B cell (primary cell): ENCODE results near the gene ADAP1. TPM values are rescaled to one million over a fixed set of nuclear protein-coding genes. Genes with fewer than 3 reads are reported as not detected.

Experiments used
- ATAC-seq: fragments of 200-7000 bp; cut with Tn5 transposase; one replicate; pipeline ENCODE4 v1.10.0; 2021; ENCODE audit warnings: low read depth, mild to moderate bottlenecking, moderate number of reproducible peaks, moderate library complexity
- CTCF ChIA-PET: fragments of 350-600 bp; sonication (Branson Sonifier 250); formaldehyde crosslinking; loops from one replicate; lab custom pipeline; 2021; ENCODE audit warnings: antibody characterized with exemption, inconsistent platforms; lab: Charles Lee
- POLR2A ChIA-PET: fragments of 350-600 bp; sonication (Branson Sonifier 250); formaldehyde crosslinking; loops from one replicate; lab custom pipeline; 2021; ENCODE audit warnings: antibody characterized with exemption; lab: Charles Lee
- DNase-seq: peaks from one replicate; pipeline ENCODE4 v3.0.0; 2013
- H2AFZ ChIP-seq: 2 replicates; pipeline ENCODE4 v1.6.1; 2012; ENCODE audit warnings: mild to moderate bottlenecking, low read depth, low read length; ENCODE audit not compliant: insufficient read depth, poor library complexity, severe bottlenecking
- H3K27ac ChIP-seq, 2 donors: 1 replicate in 1 of 2; 2 replicates in 1 of 2; pipeline ENCODE4 v1.5.1; 2012 to 2013; ENCODE audit warnings: low read length in 2 of 2, mild to moderate bottlenecking in 2 of 2, moderate library complexity in 1 of 2
- H3K27me3 ChIP-seq, 4 experiments: fragments of 200-600 bp in 1 of 4; sonication (generic) in 1 of 4; replicated peaks in 1 of 4; 1 replicate in 2 of 4; 2 replicates in 2 of 4; pipeline versions ENCODE4 v1.6.1 to v1.7.0; 2013 to 2016; ENCODE audit warnings: low read length in 3 of 4, mild to moderate bottlenecking in 2 of 4, mixed read lengths in 1 of 4, moderate library complexity in 1 of 4; ENCODE audit not compliant: insufficient read depth in 4 of 4, control insufficient read depth in 3 of 4; ENCODE audit errors: control extremely low read depth in 1 of 4
- H3K36me3 ChIP-seq, 2 experiments: replicated peaks in 1 of 2; 1 replicate in 1 of 2; 2 replicates in 1 of 2; pipeline versions ENCODE4 v1.6.1 to v1.7.1; 2013; ENCODE audit warnings: low read length in 1 of 2; ENCODE audit not compliant: insufficient read depth in 2 of 2, control insufficient read depth in 1 of 2; ENCODE audit errors: control extremely low read depth in 1 of 2, extremely low read depth in 1 of 2
- H3K4me1 ChIP-seq, 2 donors: fragments of 200-600 bp in 1 of 2; sonication (generic) in 1 of 2; 1 replicate in 1 of 2; 2 replicates in 1 of 2; pipeline versions ENCODE4 v1.5.1 to v1.6.1; 2013 to 2017; ENCODE audit warnings: low read length in 2 of 2; ENCODE audit not compliant: control insufficient read depth in 2 of 2, insufficient read depth in 2 of 2
- H3K4me2 ChIP-seq: replicated peaks from 2 replicates; pipeline ENCODE3; 2012; ENCODE audit warnings: mild to moderate bottlenecking, low read depth, low read length; ENCODE audit not compliant: poor library complexity, severe bottlenecking
- H3K4me3 ChIP-seq, 5 experiments: fragments of 200-600 bp in 1 of 5; sonication (generic) in 1 of 5; 1 replicate in 3 of 5; 2 replicates in 2 of 5; pipeline versions ENCODE4 v1.5.1 to v1.7.0; 2011 to 2016; ENCODE audit warnings: low read length in 4 of 5, mild to moderate bottlenecking in 4 of 5, low read depth in 2 of 5, control low read depth in 1 of 5, moderate library complexity in 1 of 5; ENCODE audit not compliant: insufficient read depth in 1 of 5; ENCODE audit errors: control extremely low read depth in 1 of 5, extremely low read depth in 1 of 5
- H3K79me2 ChIP-seq: fragments of 200-600 bp; sonication (generic); one replicate; pipeline ENCODE4 v1.6.0; 2016; ENCODE audit warnings: low read length; ENCODE audit not compliant: control insufficient read depth, insufficient read depth
- H3K9ac ChIP-seq: fragments of 200-600 bp; sonication (generic); 2 replicates; pipeline ENCODE4 v1.6.1; 2017; ENCODE audit warnings: mild to moderate bottlenecking, low read length, moderate library complexity
- H3K9me3 ChIP-seq, 3 donors: one replicate each; pipeline versions ENCODE4 v1.6.1 to v1.7.1; 2013; ENCODE audit warnings: low read length in 2 of 3; ENCODE audit not compliant: control insufficient read depth in 2 of 3, insufficient read depth in 1 of 3; ENCODE audit errors: control extremely low read depth in 1 of 3
- H4K20me1 ChIP-seq: 2 replicates; pipeline ENCODE4 v1.6.0; 2012; ENCODE audit warnings: mild to moderate bottlenecking, low read length; ENCODE audit not compliant: insufficient read depth, control insufficient read depth, poor library complexity, severe bottlenecking
- H3K27ac Mint-ChIP-seq: one replicate; pipeline ENCODE4 v1.8.0; 2021; ENCODE audit warnings: mixed read lengths
- H3K27me3 Mint-ChIP-seq: one replicate; pipeline ENCODE4 v1.8.0; 2021; ENCODE audit warnings: mixed read lengths
- H3K4me1 Mint-ChIP-seq: one replicate; pipeline ENCODE4 v1.8.0; 2021; ENCODE audit warnings: mixed read lengths
- H3K4me3 Mint-ChIP-seq: one replicate; pipeline ENCODE4 v1.8.0; 2021; ENCODE audit warnings: mixed read lengths
- H3K9me3 Mint-ChIP-seq: one replicate; pipeline ENCODE4 v1.8.0; 2022; ENCODE audit warnings: mixed read lengths; ENCODE audit not compliant: insufficient read depth
- EZH2 ChIP-seq: IDR thresholded peaks from 2 replicates; pipeline ENCODE4 v1.6.1; 2012; ENCODE audit warnings: borderline replicate concordance, low read depth, mild to moderate bottlenecking, moderate library complexity, low read length; ENCODE audit not compliant: insufficient read depth, poor library complexity, severe bottlenecking
- WGBS: methylation state at CpG from one replicate; pipeline ENCODE4 v1.1.5; 2013; ENCODE audit warnings: missing lambda C conversion rate; ENCODE audit not compliant: insufficient coverage; 5-methylcytosine and 5-hydroxymethylcytosine counted together
- intact Hi-C: fragments of 100-400 bp; cut with micrococcal nuclease; formaldehyde crosslinking; loops from one replicate; pipeline ENCODE4 v1.10.0; 2022
- polyA plus RNA-seq: library from polyadenylated mRNA; depleted of rRNA; stranded (reverse); fragments of >200 nt; gene quantifications from 2 replicates; pipeline ENCODE4 v1.2.3, GENCODE V29; 2012
- total RNA-seq, 2 donors: library from RNA; stranded (reverse); fragments of 120-200 nt in 1 of 2; gene quantifications; 1 replicate in 1 of 2; 2 replicates in 1 of 2; pipeline versions ENCODE4 v1.2.3 to v1.2.4, GENCODE V29; 2013 to 2022
- TF ChIP-seq, protein P1 (sequence below): fragments of 200-600 bp; IDR thresholded peaks from one replicate; pipeline ENCODE4 v1.8.0; 2022; ENCODE audit warnings: antibody characterized with exemption, mild to moderate bottlenecking

ADAP1 gene
- total and polyA plus RNA-seq, 2 donors (not counting 1 experiment from before 2014, with no cell fraction given), result 10.8 to 12.9 TPM

DNA sequence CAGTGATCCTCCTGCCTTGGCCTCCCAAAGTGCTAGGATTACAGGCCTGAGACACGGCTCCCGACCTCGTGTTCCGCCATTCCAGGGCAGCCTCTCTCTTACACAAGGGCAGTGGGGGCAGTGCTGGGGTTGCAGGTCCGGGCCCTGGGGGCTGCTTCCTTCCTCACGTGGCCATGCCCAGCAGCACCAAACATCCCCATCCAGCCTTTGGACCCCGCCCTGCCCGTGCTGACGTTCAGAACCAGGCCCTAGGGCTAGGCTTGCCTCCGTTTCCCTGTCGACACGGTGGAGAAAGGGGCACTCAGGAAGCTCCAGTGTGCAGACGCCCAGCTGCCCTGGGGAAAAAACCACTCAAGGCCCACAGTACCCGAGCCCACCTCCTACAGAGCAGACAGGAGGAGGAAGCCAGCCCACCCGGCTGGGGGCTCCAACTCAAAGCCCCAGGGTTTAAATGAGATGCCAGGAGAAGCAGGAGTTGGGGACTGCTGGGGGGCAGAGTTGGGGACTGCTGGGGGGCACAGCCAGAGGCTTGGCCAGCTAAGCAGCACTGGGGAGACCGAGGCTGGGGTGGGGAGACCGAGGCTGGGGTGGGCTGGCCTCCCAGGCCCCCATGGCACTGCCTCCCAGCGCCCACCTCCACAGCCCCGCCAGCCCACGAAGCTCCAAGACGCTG is 35.9 kb downstream of the ADAP1 start:
- H3K36me3 ChIP-seq, result no peaks in the 10 kb centered on the region
- TF ChIP-seq, protein P1, sequence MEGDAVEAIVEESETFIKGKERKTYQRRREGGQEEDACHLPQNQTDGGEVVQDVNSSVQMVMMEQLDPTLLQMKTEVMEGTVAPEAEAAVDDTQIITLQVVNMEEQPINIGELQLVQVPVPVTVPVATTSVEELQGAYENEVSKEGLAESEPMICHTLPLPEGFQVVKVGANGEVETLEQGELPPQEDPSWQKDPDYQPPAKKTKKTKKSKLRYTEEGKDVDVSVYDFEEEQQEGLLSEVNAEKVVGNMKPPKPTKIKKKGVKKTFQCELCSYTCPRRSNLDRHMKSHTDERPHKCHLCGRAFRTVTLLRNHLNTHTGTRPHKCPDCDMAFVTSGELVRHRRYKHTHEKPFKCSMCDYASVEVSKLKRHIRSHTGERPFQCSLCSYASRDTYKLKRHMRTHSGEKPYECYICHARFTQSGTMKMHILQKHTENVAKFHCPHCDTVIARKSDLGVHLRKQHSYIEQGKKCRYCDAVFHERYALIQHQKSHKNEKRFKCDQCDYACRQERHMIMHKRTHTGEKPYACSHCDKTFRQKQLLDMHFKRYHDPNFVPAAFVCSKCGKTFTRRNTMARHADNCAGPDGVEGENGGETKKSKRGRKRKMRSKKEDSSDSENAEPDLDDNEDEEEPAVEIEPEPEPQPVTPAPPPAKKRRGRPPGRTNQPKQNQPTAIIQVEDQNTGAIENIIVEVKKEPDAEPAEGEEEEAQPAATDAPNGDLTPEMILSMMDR, result no peak
- TF ChIP-seq EZH2, result no peak
- H3K27ac ChIP-seq, result no peak overlapping the region
- H3K9me3 ChIP-seq, result peaks cover 0 to 4% (median 0%) of the 10 kb centered on the region in 3 donors
- H3K4me1 ChIP-seq, result peaks cover 17 to 29% of the 10 kb centered on the region in 2 donors
- H3K4me2 ChIP-seq, result no peak overlapping the region
- Mint-ChIP-seq H3K27ac (no peak overlapping the region), H3K4me3 (no peak overlapping the region), H3K27me3 (no peaks in the 10 kb centered on the region), H3K4me1 (peaks cover 21% of the 10 kb centered on the region), H3K9me3 (no peaks in the 10 kb centered on the region)
- H3K79me2 ChIP-seq, result no peaks in the 10 kb centered on the region
- intact Hi-C loops, result loop anchor here (10.0 kb wide), 1 partner anchor 146 kb away; no protein-coding TSS in a partner anchor
- 93% methylated on average over 18 of the region's 21 CpGs for WGBS
- no peak overlapping the region for H3K4me3 ChIP-seq
- H3K27me3 ChIP-seq, result no peaks in the 10 kb centered on the region
- no peaks in the 10 kb centered on the region for H4K20me1 ChIP-seq
- no peak for ATAC-seq
- H3K9ac ChIP-seq, result no peak overlapping the region
- H2AFZ ChIP-seq, result no peak overlapping the region
- no peak for DNase-seq
- CTCF ChIA-PET, result interaction anchor here (1.3 kb wide), 1 partner anchor 9 kb away, joined by 3 read pairs; no protein-coding TSS in a partner anchor
- POLR2A ChIA-PET, result no interaction called here

DNA sequence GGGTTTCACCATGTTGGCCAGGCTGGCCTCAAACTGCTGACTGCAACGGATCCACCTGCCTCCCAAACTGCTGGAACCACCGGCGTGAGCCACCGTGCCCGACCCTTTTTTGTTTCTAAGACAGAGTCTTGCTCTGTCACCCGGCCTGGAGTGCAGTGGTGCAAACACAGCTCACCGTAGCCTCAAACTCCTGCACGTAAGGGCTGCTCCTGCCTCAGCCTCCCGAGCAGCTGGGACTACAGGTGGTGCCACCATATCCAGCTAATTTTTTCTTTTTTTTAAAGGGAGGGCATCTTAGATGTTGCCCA is 36.4 kb downstream of the ADAP1 start:
- TF ChIP-seq, protein P1, result no peak
- TF ChIP-seq EZH2, result no peak
- H3K9me3 ChIP-seq, result peaks cover 0 to 4% (median 0%) of the 10 kb centered on the region in 3 donors
- intact Hi-C loops, result loop anchor here (10.0 kb wide), 1 partner anchor 147 kb away; no protein-coding TSS in a partner anchor
- no peaks in the 10 kb centered on the region for H3K27me3 ChIP-seq
- no peaks in the 10 kb centered on the region for H3K36me3 ChIP-seq
- 90% methylated on average over 8 of the region's 9 CpGs for WGBS
- Mint-ChIP-seq H3K27ac (no peak overlapping the region), H3K27me3 (no peaks in the 10 kb centered on the region), H3K9me3 (no peaks in the 10 kb centered on the region), H3K4me3 (no peak overlapping the region), H3K4me1 (peaks cover 16% of the 10 kb centered on the region)
- H2AFZ ChIP-seq, result no peak overlapping the region
- ATAC-seq, result no peak
- no peaks in the 10 kb centered on the region for H3K79me2 ChIP-seq
- no peak overlapping the region for H3K9ac ChIP-seq
- POLR2A ChIA-PET, result no interaction called here
- H3K4me1 ChIP-seq, result peaks cover 13 to 24% of the 10 kb centered on the region in 2 donors
- no peak overlapping the region for H3K27ac ChIP-seq
- no peak for DNase-seq
- CTCF ChIA-PET, result interaction anchor here (1.3 kb wide), 1 partner anchor 8 kb away, joined by 3 read pairs; no protein-coding TSS in a partner anchor
- H3K4me2 ChIP-seq, result no peak overlapping the region
- H3K4me3 ChIP-seq, result no peak overlapping the region
- H4K20me1 ChIP-seq, result no peaks in the 10 kb centered on the region
